H1 (cell line): ENCODE results near the gene ARHGEF28. TPM values are rescaled to one million over a fixed set of nuclear protein-coding genes. Genes with fewer than 3 reads are reported as not detected.

ENCODE experiments used
- CTCF ChIA-PET: fragments of 300-600 bp; sonication (Branson Sonifier 250); formaldehyde crosslinking; loops from one replicate; lab custom pipeline; 2021; ENCODE audit not compliant: partially characterized antibody; lab: Charles Lee
- POLR2A ChIA-PET: fragments of 300-600 bp; sonication (Branson Sonifier 250); formaldehyde crosslinking; loops from one replicate; lab custom pipeline; 2021; ENCODE audit warnings: inconsistent platforms; ENCODE audit not compliant: partially characterized antibody; lab: Charles Lee
- DNase-seq, 2 experiments: peaks; one replicate each; pipeline versions ENCODE4 v3.0.0 to v3.0.0-alpha.2; 2010 to 2022; ENCODE audit warnings: low spot score in 2 of 2, low read depth in 1 of 2, mixed read lengths in 1 of 2
- FAIRE-seq: peaks from 2 replicates; lab custom pipeline; 2011; peaks lifted over from hg19 to GRCh38; lab: Jason Lieb, UNC
- H2AFZ ChIP-seq: 2 replicates; pipeline ENCODE4 v1.8.1; 2012; ENCODE audit warnings: low read length, inconsistent platforms
- H2AK5ac ChIP-seq: 2 replicates; pipeline ENCODE4 v1.6.1; 2013; ENCODE audit warnings: low read depth, low read length
- H2BK120ac ChIP-seq: replicated peaks from 2 replicates; pipeline ENCODE3; 2013; ENCODE audit warnings: low read depth, low read length, inconsistent platforms
- H2BK12ac ChIP-seq: 2 replicates; pipeline ENCODE4 v1.6.1; 2013; ENCODE audit warnings: low read depth, low read length
- H2BK15ac ChIP-seq: 2 replicates; pipeline ENCODE4 v1.6.1; 2013; ENCODE audit warnings: low read length
- H2BK20ac ChIP-seq: 2 replicates; pipeline ENCODE4 v1.6.1; 2013; ENCODE audit warnings: low read length
- H2BK5ac ChIP-seq: 2 replicates; pipeline ENCODE4 v1.6.1; 2013; ENCODE audit warnings: low read depth, low read length
- H3K14ac ChIP-seq: 2 replicates; pipeline ENCODE4 v1.6.1; 2013; ENCODE audit warnings: inconsistent platforms; ENCODE audit not compliant: insufficient read length
- H3K18ac ChIP-seq: 2 replicates; pipeline ENCODE4 v1.6.1; 2013; ENCODE audit warnings: low read length; ENCODE audit errors: extremely low read depth
- H3K23ac ChIP-seq: 2 replicates; pipeline ENCODE4 v1.6.1; 2013; ENCODE audit warnings: inconsistent platforms; ENCODE audit not compliant: insufficient read length
- H3K23me2 ChIP-seq: 2 replicates; pipeline ENCODE4 v1.6.1; 2013; ENCODE audit warnings: low read depth, low read length
- H3K27ac ChIP-seq: 2 replicates; pipeline ENCODE4 v1.6.1; 2011; ENCODE audit warnings: low read depth, low read length, inconsistent platforms
- H3K27me3 ChIP-seq, 4 experiments: replicated peaks in 1 of 4; 1 replicate in 1 of 4; 2 replicates in 3 of 4; pipeline versions ENCODE4 v1.6.1 to v1.8.1; 2011 to 2013; ENCODE audit warnings: low read length in 3 of 4, mild to moderate bottlenecking in 3 of 4, inconsistent platforms in 2 of 4, mixed read lengths in 2 of 4, moderate library complexity in 1 of 4; ENCODE audit not compliant: control insufficient read depth in 3 of 4, insufficient read depth in 3 of 4; ENCODE audit errors: extremely low read depth in 1 of 4
- H3K36me3 ChIP-seq, 4 experiments: 2 replicates each; pipeline versions ENCODE4 v1.6.1 to v1.8.1; 2011 to 2013; ENCODE audit warnings: mild to moderate bottlenecking in 4 of 4, low read length in 3 of 4, moderate library complexity in 2 of 4, control low read depth in 1 of 4, inconsistent platforms in 1 of 4; ENCODE audit not compliant: insufficient read depth in 4 of 4, control insufficient read depth in 2 of 4
- H3K4ac ChIP-seq: replicated peaks from 2 replicates; pipeline ENCODE3; 2013; ENCODE audit warnings: low read length, low read depth, mixed read lengths, inconsistent platforms; ENCODE audit not compliant: insufficient read length
- H3K4me1 ChIP-seq, 4 experiments: replicated peaks in 1 of 4; 1 replicate in 1 of 4; 2 replicates in 3 of 4; pipeline versions ENCODE4 v1.6.1 to v1.8.1; 2011 to 2013; ENCODE audit warnings: low read length in 3 of 4, inconsistent platforms in 2 of 4, mixed read lengths in 1 of 4; ENCODE audit not compliant: insufficient read depth in 4 of 4, control insufficient read depth in 3 of 4
- H3K4me2 ChIP-seq, 2 experiments: 2 replicates each; pipeline versions ENCODE4 v1.6.1 to v1.8.1; 2011 to 2013; ENCODE audit warnings: low read depth in 2 of 2, low read length in 2 of 2, control low read depth in 1 of 2, inconsistent platforms in 1 of 2, mild to moderate bottlenecking in 1 of 2; ENCODE audit not compliant: insufficient read depth in 1 of 2
- H3K4me3 ChIP-seq, 4 experiments: fragments of 200-600, 300-600 bp in 1 of 4; sonication (generic), shearing (Covaris generic), sonication (Bioruptor Twin) in 1 of 4; 2 replicates each; pipeline versions ENCODE4 v1.5.1 to v1.8.1; 2011 to 2016; ENCODE audit warnings: low read length in 4 of 4, low read depth in 3 of 4, control low read depth in 2 of 4, inconsistent platforms in 2 of 4, mild to moderate bottlenecking in 2 of 4, mixed read lengths in 1 of 4, moderate library complexity in 1 of 4; ENCODE audit not compliant: insufficient read depth in 2 of 4; ENCODE audit errors: extremely low read depth in 1 of 4
- H3K56ac ChIP-seq: replicated peaks from 2 replicates; pipeline ENCODE3; 2013; ENCODE audit warnings: low read depth, mild to moderate bottlenecking, mixed read lengths, low read length, inconsistent platforms; ENCODE audit not compliant: insufficient read length
- H3K79me1 ChIP-seq: 2 replicates; pipeline ENCODE4 v1.6.1; 2013; ENCODE audit warnings: low read depth, low read length, control low read depth
- H3K79me2 ChIP-seq, 2 experiments: 2 replicates each; pipeline versions ENCODE4 v1.6.1 to v1.8.1; 2012 to 2013; ENCODE audit warnings: low read length in 2 of 2, mild to moderate bottlenecking in 2 of 2, inconsistent platforms in 1 of 2; ENCODE audit not compliant: insufficient read depth in 2 of 2, control insufficient read depth in 1 of 2
- H3K9ac ChIP-seq, 4 experiments: replicated peaks in 1 of 4; 1 replicate in 1 of 4; 2 replicates in 3 of 4; pipeline versions ENCODE4 v1.6.1 to v1.8.1; 2011 to 2013; ENCODE audit warnings: low read depth in 3 of 4, low read length in 3 of 4, control low read depth in 2 of 4, mild to moderate bottlenecking in 2 of 4, moderate library complexity in 2 of 4, inconsistent platforms in 1 of 4; ENCODE audit errors: extremely low read depth in 1 of 4
- H3K9me3 ChIP-seq, 2 experiments: 2 replicates each; pipeline versions ENCODE4 v1.6.1 to v1.8.1; 2012 to 2013; ENCODE audit warnings: mild to moderate bottlenecking in 2 of 2, moderate library complexity in 2 of 2, control low read depth in 1 of 2, inconsistent platforms in 1 of 2, low read depth in 1 of 2, low read length in 1 of 2, mixed read lengths in 1 of 2; ENCODE audit not compliant: insufficient read depth in 2 of 2
- H4K20me1 ChIP-seq, 2 experiments: replicated peaks in 1 of 2; 2 replicates each; pipeline versions ENCODE3 to v1.8.1; 2011 to 2013; ENCODE audit warnings: inconsistent platforms in 2 of 2, low read length in 2 of 2, mild to moderate bottlenecking in 1 of 2; ENCODE audit not compliant: insufficient read depth in 2 of 2, control insufficient read depth in 1 of 2
- H4K5ac ChIP-seq: 2 replicates; pipeline ENCODE4 v1.6.1; 2013; ENCODE audit warnings: low read length, low read depth, mixed read lengths, inconsistent platforms; ENCODE audit not compliant: insufficient read length
- H4K8ac ChIP-seq: 2 replicates; pipeline ENCODE4 v1.8.0; 2013; ENCODE audit warnings: mild to moderate bottlenecking, moderate library complexity, low read length, inconsistent platforms; ENCODE audit not compliant: insufficient read depth; ENCODE audit errors: extremely low read depth
- H4K91ac ChIP-seq: replicated peaks from 2 replicates; pipeline ENCODE3; 2013; ENCODE audit warnings: low read length, mixed read lengths, inconsistent platforms; ENCODE audit not compliant: insufficient read length
- BACH1 ChIP-seq: IDR thresholded peaks from 2 replicates; pipeline ENCODE4 v1.6.1; 2012; ENCODE audit warnings: low read length, improper control_type of control experiment
- SIN3A ChIP-seq, 2 experiments: IDR thresholded peaks in 1 of 2; conservative IDR thresholded peaks in 1 of 2; 2 replicates each; pipeline ENCODE4 v1.6.1; 2011 to 2012; ENCODE audit warnings: low read length in 2 of 2, improper control_type of control experiment in 1 of 2, low read depth in 1 of 2, mild to moderate bottlenecking in 1 of 2
- SUZ12 ChIP-seq: fragments of 200-600 bp; sonication (generic); IDR thresholded peaks from 2 replicates; pipeline ENCODE4 v1.6.1; 2012; ENCODE audit warnings: mild to moderate bottlenecking, inconsistent platforms, low read length, moderate library complexity, mixed read lengths
- TCF12 ChIP-seq: IDR thresholded peaks from 2 replicates; pipeline ENCODE4 v1.6.1; 2011; ENCODE audit warnings: low read depth, mild to moderate bottlenecking, low read length
- TEAD4 ChIP-seq: IDR thresholded peaks from 2 replicates; pipeline ENCODE4 v1.6.1; 2012; ENCODE audit warnings: low read depth, low read length, inconsistent platforms, mixed read lengths
- WGBS, 2 experiments: shearing (Covaris generic) in 1 of 2; methylation state at CpG; one replicate each; pipeline versions ENCODE4 v1.1.6 to v1.1.7; 2013 to 2015; ENCODE audit warnings: low lambda C conversion rate in 2 of 2, mixed read lengths in 2 of 2, inconsistent platforms in 1 of 2, low coverage in 1 of 2, missing lambda C conversion rate in 1 of 2; ENCODE audit not compliant: insufficient replicate concordance in 2 of 2, insufficient coverage in 1 of 2, insufficient read length in 1 of 2; ENCODE audit errors: extremely low coverage in 1 of 2, missing lambda C conversion rate in 1 of 2; 5-methylcytosine and 5-hydroxymethylcytosine counted together
- polyA plus RNA-seq, 7 experiments: library from polyadenylated mRNA; depleted of rRNA in 3 of 7; stranded (reverse) in 5 of 7; unstranded in 2 of 7; fragments of >200 nt in 5 of 7; fragments of 200-250 nt in 2 of 7; gene quantifications; 1 replicate in 5 of 7; 2 replicates in 1 of 7; 4 replicates in 1 of 7; pipeline versions ENCODE4 v1.2.1 to v1.2.3, GENCODE V29; 2011 to 2013; ENCODE audit warnings: missing spikeins in 2 of 7, mixed read lengths in 2 of 7
- total RNA-seq: library from RNA; stranded (reverse); fragmentation: NEBNext Ultra II Directional; extraction: Animal tissue kit (Norgen Biotek cat#: 25700); gene quantifications from 2 replicates; pipeline ENCODE4 v1.2.1, GENCODE V29; 2021

Gene ARHGEF28
- total and polyA plus RNA-seq, 2 of the 8 experiments (the other 6 are each of a cell fraction or from before 2014, with no cell fraction given), result 0.33 to 1.0 TPM

DNA sequence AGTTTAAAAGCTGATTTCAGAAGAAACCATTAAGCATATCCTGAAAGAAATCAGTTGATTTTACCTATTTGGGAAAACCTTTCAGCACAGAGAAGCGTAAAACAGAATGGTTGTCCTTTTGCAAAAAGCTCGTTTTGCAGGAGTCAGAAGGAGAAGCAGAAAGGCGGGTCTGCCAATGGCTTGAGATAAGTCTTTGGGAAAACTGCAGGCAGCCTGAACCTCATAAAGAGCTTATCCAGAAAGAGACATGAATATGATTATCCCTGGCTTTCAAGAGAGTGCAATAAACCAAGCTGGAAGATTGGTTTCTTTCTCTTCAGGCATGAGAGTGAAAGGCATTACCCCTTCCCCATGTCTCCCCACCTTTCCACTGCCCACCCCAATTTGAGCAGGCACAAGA, 353.3 kb downstream of the ARHGEF28 start:
- CTCF ChIA-PET, result interaction anchor here (1.1 kb wide), 1 partner anchor 34 kb away, joined by 4 read pairs; no protein-coding TSS in a partner anchor
- Histone ChIP-seq H4K91ac (no peak overlapping the region), H3K4me1 (no peaks in the 10 kb centered on the region), H3K79me1 (no peaks in the 10 kb centered on the region; the same call in 1 of the 2 replicates), H2AFZ (no peak overlapping the region), H3K4me2 (no peak overlapping the region), H3K27me3 (no peaks in the 10 kb centered on the region; a peak in 1 of 7 replicates), H2BK5ac (no peak overlapping the region), H2BK15ac (no peak overlapping the region), H4K20me1 (no peaks in the 10 kb centered on the region), H3K4ac (no peak overlapping the region), H3K14ac (no peak overlapping the region), H3K18ac (no peak overlapping the region), H2BK120ac (no peak overlapping the region), H3K4me3 (no peak overlapping the region), H3K27ac (no peak overlapping the region), H2BK20ac (no peak overlapping the region), H3K23me2 (no peaks in the 10 kb centered on the region), H3K56ac (no peak overlapping the region), H3K79me2 (no peaks in the 10 kb centered on the region), H3K23ac (no peak overlapping the region), H2AK5ac (no peak overlapping the region), H4K8ac (no peak overlapping the region), H3K36me3 (no peaks in the 10 kb centered on the region), H3K9me3 (no peaks in the 10 kb centered on the region), H2BK12ac (no peak overlapping the region), H4K5ac (no peak overlapping the region), H3K9ac (no peak overlapping the region)
- FAIRE-seq (no peak), DNase-seq (no peak)
- no peak for TF ChIP-seq TEAD4
- TF ChIP-seq SUZ12, result no peak
- TF ChIP-seq SIN3A (conservative IDR thresholded peaks at IDR 0.05 in 1 of 2, IDR thresholded peaks at IDR 0.05 in 1 of 2; ENCODE audit: low read depth in 1 of 2, low read length in 2 of 2), result no peak
- no peak for TF ChIP-seq BACH1
- no peak for TF ChIP-seq TCF12
- POLR2A ChIA-PET, result no interaction called here
- WGBS, 2 experiments, result 92% methylated on average over 3 of the region's 3 CpGs; no CpG with 5 or more reads in 1 of the 2 experiments
